NK-92 treated with Interleukin-12 subunit alpha and Interleukin-12 subunit beta, amount 100 ng/mL, for 24 hours (cell line): ENCODE results near the gene NAALADL2.
"Not testable (repeated sequence)": the region's sequence is repeated elsewhere in the genome, so short reads cannot be mapped to it uniquely, and the experiment has no call there.

Experiments
- DNase-seq: peaks from one replicate; lab custom pipeline; 2025; lab: John Stamatoyannopoulos, UW

Gene NAALADL2

GRCh38 chr3:175073219-175073905 lies 214.2 kb downstream of the NAALADL2 start:
- DNase-seq = no peak

- DNase-seq = no peak
Observed at GRCh38 chr3:175075269-175075668, 216.1 kb downstream of the NAALADL2 start.

DNA sequence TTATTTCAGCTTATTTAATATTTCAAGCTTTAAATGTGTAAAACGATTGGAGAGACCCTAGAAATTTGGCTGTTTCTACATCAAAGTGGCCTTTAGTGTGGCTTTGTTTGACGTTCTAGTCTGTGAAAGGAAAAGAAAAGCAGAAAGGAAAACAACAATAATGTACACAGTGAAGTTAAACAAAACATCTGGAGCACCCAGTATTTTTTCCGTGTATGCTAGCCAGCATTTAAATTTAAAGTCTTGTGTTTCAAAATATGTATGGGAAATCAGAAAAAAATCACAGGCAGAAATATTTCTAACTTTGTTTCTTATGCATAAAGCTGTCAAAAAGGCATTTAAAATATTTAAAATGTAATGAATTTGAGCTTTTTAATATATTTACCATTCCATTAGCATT lies 218.1 kb downstream of the NAALADL2 start:
- DNase-seq = no peak

DNA sequence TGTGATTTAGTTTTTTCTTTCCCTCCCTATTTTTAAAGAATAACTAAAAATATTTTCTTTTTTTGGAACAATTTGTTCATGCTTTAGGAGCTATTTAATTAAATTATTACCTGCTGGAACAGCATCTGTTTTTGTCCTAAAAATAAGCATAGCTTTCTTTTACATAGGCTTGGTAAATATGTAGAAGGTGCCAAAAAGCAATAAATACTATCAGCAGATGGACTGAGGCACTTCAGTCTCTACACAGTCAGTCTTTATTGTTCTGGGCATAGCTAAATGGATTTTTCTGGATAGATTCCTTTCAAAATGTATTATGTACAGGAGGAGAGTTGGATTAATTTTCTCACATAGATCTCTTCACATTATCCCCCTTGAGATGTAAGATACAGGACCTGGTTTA lies 223.5 kb downstream of the NAALADL2 start:
- DNase-seq = no peak

DNA sequence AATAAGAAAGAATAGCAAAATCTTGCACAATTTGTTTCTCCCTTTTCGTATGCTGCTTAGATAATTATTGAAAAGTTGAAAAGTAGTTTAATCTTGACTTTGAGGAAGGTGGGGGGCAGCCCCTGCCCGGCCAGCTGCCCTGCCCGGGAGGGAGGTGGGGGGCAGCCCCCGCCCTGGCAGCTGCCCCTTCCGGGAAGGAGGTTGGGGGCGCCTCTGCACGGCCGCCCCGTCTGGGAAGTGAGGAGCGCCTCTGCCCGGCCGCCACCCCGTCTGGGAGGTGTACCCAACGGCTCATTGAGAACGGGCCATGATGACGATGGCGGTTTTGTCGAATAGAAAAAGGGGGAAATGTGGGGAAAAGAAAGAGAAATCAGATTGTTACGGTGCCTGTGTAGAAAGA lies 228.0 kb downstream of the NAALADL2 start:
- not testable (repeated sequence) for DNase-seq

DNA sequence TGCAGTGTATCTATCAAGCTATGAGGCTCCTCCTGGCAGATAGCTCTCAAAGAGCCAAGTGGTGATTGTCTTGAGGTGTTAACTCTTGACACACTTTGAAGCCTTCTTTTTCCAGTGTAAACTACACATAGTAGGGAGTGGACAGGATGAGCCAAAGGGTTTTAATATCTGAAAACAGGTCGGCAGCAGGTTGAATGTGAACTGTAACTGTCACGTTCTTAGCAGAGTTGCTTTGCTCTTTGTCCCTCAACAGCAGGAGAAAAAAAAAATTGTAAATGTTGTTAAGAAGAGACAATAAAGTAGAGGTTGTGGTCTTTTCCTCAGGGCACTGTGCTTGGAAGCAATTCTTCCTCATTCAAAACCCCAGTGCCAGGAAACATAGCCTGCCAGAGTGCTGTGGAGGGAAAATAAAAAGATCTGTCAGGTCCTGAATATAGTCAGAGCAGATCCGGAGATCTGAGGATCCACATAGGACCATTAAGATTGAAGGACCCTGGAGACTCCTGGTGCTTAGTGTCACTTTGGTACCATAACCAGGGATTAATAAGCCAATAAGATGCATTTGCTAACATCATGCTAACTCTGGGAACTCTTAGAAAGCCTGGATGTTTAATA lies 229.7 kb downstream of the NAALADL2 start:
- no peak for DNase-seq

- no peak for DNase-seq
Observed at GRCh38 chr3:175091426-175092114, 232.4 kb downstream of the NAALADL2 start.

GRCh38 chr3:175093748-175094147 lies 234.6 kb downstream of the NAALADL2 start:
- DNase-seq = no peak

GRCh38 chr3:175094344-175094743 lies 235.2 kb downstream of the NAALADL2 start:
- DNase-seq = no peak

DNA sequence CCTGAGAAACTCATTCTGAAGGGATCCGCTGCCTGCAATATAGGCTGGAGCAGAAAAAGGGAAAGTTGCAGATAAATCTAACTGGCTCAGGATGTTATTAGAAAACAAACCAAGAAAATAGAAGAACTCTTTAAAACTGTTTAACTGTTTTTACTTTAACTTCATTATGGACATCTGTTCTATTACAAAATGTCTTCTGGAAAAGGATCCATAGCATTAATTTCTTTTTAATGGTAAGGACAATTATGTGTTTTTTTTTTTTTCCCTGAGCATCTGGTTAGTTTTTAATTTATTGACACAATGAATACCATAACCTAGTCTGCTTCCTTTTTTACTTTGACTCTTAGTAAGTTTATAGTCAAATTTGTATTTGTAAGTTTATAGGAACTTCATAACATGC lies 239.5 kb downstream of the NAALADL2 start:
- DNase-seq = no peak

DNA sequence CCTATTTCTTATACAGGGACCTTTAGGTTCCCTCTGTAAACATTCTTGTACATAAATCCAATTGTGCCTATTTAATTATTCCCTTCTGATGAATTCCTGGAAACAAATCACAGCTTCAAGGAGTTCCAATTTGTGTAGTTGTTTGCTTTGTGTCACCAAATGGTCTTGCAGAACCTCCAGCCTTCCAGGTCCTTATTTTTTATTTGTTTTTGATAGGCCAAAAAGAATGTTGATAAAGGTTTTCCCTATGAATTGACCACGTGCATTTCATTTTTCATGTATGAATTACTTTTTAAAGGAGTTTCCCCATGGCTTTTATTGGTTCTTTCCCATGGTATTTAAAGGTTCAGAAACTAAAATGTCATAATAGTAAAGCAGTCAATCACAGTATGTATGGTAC lies 243.0 kb downstream of the NAALADL2 start:
- no peak for DNase-seq

DNA sequence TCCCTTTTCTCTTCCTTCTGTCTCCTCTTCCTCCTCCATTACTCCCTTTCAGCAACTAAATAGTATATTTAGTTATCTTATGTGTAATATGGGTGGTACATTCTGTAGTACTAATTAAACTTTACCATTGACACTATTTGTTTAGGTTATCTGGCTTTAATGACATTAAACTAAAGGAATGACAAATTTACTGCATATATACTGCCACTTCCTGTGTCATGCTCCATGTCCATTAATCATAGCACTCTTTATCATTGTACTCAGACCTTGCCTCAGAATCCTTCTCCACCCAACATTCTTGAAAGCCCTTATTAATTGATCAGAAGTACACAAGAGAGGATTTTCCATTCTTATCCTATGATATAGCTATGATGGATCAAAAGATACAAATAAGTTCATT lies 244.2 kb downstream of the NAALADL2 start:
- no peak for DNase-seq

- DNase-seq = no peak
Observed at GRCh38 chr3:175105066-175105465, 245.9 kb downstream of the NAALADL2 start.

GRCh38 chr3:175107231-175107630 lies 248.1 kb downstream of the NAALADL2 start:
- DNase-seq = no peak

GRCh38 chr3:175107995-175108394 lies 248.9 kb downstream of the NAALADL2 start:
- DNase-seq = no peak

DNA sequence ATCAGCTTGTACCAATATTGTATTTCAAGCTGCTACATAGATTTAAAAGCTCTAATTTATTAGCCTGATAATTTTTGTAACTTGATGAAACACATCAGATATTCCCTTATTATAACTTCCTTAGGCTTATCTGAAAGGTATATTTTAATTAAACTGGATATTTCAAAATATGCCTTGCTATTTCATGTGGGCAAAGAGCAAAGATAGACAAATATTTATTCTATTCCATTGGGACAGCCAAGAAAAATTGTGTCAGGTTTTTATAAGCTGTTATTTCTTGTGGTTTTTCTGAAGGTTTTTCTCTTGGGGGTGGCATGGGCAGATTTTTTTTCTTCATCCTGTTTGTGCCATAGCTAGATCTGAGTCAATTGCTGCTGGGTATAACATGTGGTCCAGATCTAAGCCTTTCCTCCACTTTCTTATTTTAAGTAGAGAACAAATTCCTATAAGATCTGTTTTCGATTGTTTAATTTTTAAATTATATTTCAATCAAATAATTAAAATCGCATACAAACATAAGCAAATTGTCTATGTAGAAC lies 249.5 kb downstream of the NAALADL2 start:
- no peak for DNase-seq

- no peak for DNase-seq
Observed at GRCh38 chr3:175111036-175111435, 251.9 kb downstream of the NAALADL2 start.

DNA sequence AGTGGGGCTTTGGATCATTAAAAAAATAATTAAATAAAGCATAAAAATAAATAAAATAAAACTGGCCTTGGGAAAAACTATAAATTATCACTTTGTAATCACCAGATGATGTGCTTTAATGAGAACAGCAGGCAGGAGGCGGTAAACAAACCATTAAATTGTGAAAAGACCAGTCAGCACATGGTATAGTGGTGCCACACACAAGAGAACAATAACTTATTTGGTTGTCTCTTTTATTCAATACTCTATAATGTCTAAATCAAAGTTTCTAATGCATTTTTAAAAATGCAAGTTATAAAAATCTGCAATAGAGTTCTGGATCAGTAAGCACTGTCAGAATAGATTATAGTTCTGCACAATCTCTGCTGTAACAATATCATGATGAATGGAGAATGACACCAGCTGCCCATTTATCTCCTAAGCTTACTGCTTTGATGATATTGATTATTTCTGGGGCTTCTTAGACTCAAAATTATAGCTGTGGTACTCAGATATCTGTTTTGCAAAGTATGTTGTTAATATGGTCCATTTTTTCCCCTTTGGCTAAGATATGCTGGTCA lies 259.3 kb downstream of the NAALADL2 start:
- no peak for DNase-seq

DNA sequence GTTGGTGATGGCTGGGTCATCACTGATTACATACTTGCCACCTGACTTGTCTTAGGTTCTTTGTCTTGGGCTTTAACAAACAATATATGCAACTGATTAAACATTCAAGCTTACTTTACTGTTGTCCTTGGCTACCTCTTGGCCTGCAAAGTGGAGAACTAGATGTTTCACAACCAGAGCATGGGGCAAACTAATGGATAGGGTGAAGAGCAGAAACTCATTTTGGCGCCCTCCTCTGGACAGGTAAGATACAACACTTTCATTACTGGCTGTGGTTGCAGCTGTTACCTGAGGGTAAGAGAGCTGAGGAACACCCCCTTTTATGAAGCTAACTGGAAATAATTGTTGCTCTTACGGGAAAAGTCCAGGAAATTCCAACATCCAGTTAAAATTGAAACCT lies 262.1 kb downstream of the NAALADL2 start:
- no peak for DNase-seq

DNA sequence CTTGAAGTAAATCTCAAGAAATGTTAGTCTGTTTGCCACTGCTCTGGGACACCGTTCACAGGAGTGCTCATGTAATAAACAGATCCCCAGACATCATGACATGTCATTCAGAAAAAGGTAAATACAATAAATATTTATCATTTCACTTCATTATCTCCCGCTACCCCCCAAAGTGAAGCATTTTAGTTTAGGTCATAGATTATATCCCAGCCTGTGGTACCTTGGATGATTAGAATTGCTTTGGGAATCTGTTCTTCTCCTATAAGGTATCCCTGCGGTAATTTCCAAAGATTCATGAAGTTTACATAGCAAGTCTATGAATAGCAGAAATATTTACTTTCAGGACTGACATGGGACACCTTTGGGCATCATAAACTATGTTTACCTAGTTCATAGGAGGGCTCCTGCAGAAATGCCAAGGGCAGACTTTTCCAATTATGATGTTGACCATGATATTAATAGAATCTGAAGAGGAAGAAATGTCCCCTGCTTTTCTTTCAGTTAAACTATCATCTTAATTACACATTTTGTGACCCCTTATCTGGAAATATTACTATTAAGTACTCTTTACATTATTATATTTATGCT lies 268.0 kb downstream of the NAALADL2 start:
- no peak for DNase-seq

GRCh38 chr3:175129126-175129525 lies 270.0 kb downstream of the NAALADL2 start:
- DNase-seq = no peak

DNA sequence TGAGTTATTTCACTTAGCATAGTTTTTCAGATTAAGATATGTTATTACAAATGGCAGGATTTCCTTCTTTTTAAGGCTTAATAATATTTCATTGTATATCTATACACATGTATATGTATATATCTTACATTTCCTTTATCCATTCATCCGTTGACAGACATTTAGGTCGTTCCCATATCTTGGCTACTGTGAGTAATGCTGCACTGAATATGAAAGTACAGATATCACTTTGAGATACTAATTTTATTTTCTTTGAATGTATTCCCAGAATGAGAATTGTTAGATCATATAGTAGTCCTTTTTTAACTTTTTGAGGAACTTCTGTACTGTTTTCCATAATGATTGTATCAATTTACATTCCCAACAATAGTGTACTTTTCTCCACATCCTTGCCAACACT lies 270.4 kb downstream of the NAALADL2 start:
- DNase-seq = no peak
